C4-2B (cell line): ENCODE measurements around the gene TANGO6.

Experiments
- CTCF ChIP-seq: fragments of 450-650 bp; conservative IDR thresholded peaks from 2 replicates; pipeline ENCODE4 v1.5.1; 2017; ENCODE audit warnings: mild to moderate bottlenecking
- ZFX ChIP-seq: fragments of 450-650 bp; IDR thresholded peaks from 2 replicates; pipeline ENCODE4 v1.6.1; 2017

- TF ChIP-seq CTCF (no peak), ZFX (no peak)
Observed at GRCh38 chr16:69037373-69038160, 194.2 kb downstream of the TANGO6 start.
